PC-3 (cell line): ENCODE results near the gene PPP1R16B.

Experiments
- CTCF ChIP-seq: fragments of 300-600 bp; sonication (generic); conservative IDR thresholded peaks from 2 replicates; pipeline ENCODE4 v1.5.1; 2017; ENCODE audit warnings: antibody characterized with exemption, low read depth, mild to moderate bottlenecking, low read length
- EZH2 ChIP-seq: fragments of 300-600 bp; sonication (generic); IDR thresholded peaks from one replicate; pipeline ENCODE4 v1.6.1; 2017; ENCODE audit warnings: antibody characterized with exemption, mild to moderate bottlenecking, low read length; ENCODE audit not compliant: unreplicated experiment

GRCh38 chr20:38809942-38810341 lies 4.4 kb downstream of the PPP1R16B start:
- TF ChIP-seq CTCF (no peak), EZH2 (no peak)
